Measurements from ENCODE around the gene PRKG1.

DNA sequence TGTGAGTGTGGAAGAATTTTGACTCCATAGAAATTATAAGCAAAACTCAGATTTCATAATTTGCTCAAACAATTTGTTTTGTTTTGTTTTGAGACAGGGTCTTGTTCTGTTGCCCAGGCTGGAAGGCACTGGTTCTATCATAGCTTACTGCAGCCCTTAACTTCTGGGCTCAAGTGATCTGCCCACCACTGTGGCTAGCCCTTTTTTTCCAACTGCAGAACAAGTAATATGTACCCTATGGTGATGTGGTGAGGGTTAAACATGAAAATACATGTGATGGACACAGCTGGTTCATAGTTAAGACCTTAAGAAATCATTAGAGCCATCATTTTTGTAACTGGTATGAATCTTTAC is 594.0 kb downstream of the PRKG1 start:
- TF ChIP-seq, protein P1, sequence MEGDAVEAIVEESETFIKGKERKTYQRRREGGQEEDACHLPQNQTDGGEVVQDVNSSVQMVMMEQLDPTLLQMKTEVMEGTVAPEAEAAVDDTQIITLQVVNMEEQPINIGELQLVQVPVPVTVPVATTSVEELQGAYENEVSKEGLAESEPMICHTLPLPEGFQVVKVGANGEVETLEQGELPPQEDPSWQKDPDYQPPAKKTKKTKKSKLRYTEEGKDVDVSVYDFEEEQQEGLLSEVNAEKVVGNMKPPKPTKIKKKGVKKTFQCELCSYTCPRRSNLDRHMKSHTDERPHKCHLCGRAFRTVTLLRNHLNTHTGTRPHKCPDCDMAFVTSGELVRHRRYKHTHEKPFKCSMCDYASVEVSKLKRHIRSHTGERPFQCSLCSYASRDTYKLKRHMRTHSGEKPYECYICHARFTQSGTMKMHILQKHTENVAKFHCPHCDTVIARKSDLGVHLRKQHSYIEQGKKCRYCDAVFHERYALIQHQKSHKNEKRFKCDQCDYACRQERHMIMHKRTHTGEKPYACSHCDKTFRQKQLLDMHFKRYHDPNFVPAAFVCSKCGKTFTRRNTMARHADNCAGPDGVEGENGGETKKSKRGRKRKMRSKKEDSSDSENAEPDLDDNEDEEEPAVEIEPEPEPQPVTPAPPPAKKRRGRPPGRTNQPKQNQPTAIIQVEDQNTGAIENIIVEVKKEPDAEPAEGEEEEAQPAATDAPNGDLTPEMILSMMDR (conservative IDR thresholded peaks at IDR 0.05; ENCODE audit: low read depth in 2 of 2) = no peak
- no peak for TF ChIP-seq POLR2AphosphoS5 (IDR thresholded peaks at IDR 0.05; ENCODE audit: low read depth)
- TF ChIP-seq, protein P2, sequence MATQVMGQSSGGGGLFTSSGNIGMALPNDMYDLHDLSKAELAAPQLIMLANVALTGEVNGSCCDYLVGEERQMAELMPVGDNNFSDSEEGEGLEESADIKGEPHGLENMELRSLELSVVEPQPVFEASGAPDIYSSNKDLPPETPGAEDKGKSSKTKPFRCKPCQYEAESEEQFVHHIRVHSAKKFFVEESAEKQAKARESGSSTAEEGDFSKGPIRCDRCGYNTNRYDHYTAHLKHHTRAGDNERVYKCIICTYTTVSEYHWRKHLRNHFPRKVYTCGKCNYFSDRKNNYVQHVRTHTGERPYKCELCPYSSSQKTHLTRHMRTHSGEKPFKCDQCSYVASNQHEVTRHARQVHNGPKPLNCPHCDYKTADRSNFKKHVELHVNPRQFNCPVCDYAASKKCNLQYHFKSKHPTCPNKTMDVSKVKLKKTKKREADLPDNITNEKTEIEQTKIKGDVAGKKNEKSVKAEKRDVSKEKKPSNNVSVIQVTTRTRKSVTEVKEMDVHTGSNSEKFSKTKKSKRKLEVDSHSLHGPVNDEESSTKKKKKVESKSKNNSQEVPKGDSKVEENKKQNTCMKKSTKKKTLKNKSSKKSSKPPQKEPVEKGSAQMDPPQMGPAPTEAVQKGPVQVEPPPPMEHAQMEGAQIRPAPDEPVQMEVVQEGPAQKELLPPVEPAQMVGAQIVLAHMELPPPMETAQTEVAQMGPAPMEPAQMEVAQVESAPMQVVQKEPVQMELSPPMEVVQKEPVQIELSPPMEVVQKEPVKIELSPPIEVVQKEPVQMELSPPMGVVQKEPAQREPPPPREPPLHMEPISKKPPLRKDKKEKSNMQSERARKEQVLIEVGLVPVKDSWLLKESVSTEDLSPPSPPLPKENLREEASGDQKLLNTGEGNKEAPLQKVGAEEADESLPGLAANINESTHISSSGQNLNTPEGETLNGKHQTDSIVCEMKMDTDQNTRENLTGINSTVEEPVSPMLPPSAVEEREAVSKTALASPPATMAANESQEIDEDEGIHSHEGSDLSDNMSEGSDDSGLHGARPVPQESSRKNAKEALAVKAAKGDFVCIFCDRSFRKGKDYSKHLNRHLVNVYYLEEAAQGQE (IDR thresholded peaks at IDR 0.05; ENCODE audit: unreplicated experiment) = no peak
- TF ChIP-seq CREB1 (CRISPR knock-in tag; IDR thresholded peaks at IDR 0.05; ENCODE audit: low read depth) = no peak
- TF ChIP-seq, protein P3, sequence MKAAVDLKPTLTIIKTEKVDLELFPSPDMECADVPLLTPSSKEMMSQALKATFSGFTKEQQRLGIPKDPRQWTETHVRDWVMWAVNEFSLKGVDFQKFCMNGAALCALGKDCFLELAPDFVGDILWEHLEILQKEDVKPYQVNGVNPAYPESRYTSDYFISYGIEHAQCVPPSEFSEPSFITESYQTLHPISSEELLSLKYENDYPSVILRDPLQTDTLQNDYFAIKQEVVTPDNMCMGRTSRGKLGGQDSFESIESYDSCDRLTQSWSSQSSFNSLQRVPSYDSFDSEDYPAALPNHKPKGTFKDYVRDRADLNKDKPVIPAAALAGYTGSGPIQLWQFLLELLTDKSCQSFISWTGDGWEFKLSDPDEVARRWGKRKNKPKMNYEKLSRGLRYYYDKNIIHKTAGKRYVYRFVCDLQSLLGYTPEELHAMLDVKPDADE (IDR thresholded peaks at IDR 0.05) = no peak
- no peak for TF ChIP-seq JUNB (IDR thresholded peaks at IDR 0.05; ENCODE audit: unreplicated experiment)
- no peak for TF ChIP-seq EZH2 (IDR thresholded peaks at IDR 0.05; ENCODE audit: low read depth, unreplicated experiment)
- no peak for TF ChIP-seq STAT1 (IDR thresholded peaks at IDR 0.05; ENCODE audit: unreplicated experiment)
- no peak for TF ChIP-seq EZH2phosphoT487 (IDR thresholded peaks at IDR 0.05; ENCODE audit: unreplicated experiment)
- no peak for TF ChIP-seq NANOG (IDR thresholded peaks at IDR 0.05; ENCODE audit: borderline replicate concordance)
- no peak for TF ChIP-seq ZNF114 (CRISPR knock-in tag; IDR thresholded peaks at IDR 0.05)

All from GM23338 (cell line).